ENCODE results near the gene CSNK1D. TPM values are rescaled to one million over a fixed set of nuclear protein-coding genes. Genes with fewer than 3 reads are reported as not detected.

Gene CSNK1D
- total and polyA plus RNA-seq, 10 of the 15 experiments (the other 5 are each of a cell fraction or from before 2014, with no cell fraction given), result 5.7 to 105 (median 58.1) TPM

DNA sequence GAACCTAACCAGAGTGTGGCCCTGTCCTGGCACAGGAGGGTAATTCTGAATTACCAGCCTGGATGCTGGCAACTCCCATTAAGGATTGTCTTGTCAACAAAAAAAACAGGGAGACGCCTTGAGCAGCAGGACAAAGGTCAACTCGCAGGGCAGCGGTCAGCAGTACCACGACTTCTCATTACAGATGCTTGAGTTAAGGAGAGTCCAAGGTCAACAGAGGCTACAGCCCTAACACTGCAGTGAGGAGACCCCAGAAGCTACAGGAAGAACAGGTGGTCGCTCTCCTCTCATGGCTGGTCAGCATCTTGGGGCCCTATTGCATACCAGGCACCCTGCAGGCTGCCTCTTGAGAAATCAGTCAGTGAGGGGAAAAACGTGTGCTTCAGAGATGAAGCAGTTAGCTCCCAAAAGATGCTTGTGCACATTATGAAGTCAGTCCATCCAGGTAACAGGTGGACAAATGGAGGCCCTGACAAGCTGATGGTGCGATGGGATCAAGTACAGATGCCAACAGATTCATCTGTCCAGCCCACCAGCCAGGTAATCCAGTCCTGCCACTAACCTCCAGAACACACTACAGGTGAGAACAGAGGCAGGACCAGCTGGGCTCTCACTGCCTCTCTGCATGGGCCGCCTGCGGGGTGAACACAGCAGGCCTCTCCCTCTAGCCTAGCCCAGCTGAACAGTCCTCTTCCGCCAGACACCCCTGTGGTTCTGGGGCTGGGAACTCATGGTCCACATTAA, 4.2 kb downstream of the CSNK1D start (continued):
- TF ChIP-seq, protein P1, sequence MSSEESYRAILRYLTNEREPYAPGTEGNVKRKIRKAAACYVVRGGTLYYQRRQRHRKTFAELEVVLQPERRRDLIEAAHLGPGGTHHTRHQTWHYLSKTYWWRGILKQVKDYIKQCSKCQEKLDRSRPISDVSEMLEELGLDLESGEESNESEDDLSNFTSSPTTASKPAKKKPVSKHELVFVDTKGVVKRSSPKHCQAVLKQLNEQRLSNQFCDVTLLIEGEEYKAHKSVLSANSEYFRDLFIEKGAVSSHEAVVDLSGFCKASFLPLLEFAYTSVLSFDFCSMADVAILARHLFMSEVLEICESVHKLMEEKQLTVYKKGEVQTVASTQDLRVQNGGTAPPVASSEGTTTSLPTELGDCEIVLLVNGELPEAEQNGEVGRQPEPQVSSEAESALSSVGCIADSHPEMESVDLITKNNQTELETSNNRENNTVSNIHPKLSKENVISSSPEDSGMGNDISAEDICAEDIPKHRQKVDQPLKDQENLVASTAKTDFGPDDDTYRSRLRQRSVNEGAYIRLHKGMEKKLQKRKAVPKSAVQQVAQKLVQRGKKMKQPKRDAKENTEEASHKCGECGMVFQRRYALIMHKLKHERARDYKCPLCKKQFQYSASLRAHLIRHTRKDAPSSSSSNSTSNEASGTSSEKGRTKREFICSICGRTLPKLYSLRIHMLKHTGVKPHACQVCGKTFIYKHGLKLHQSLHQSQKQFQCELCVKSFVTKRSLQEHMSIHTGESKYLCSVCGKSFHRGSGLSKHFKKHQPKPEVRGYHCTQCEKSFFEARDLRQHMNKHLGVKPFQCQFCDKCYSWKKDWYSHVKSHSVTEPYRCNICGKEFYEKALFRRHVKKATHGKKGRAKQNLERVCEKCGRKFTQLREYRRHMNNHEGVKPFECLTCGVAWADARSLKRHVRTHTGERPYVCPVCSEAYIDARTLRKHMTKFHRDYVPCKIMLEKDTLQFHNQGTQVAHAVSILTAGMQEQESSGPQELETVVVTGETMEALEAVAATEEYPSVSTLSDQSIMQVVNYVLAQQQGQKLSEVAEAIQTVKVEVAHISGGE (CRISPR knock-in tag; IDR thresholded peaks at IDR 0.05), result no peak
- TF ChIP-seq POLR2AphosphoS5 (IDR thresholded peaks at IDR 0.05; ENCODE audit: low read length), result peak; percentile 51
- peak; percentile 17; the same call in 1 of the 2 replicates for TF ChIP-seq POLR2A (IDR thresholded peaks at IDR 0.05; ENCODE audit: low read depth, low read length)
- TF ChIP-seq, protein P2, sequence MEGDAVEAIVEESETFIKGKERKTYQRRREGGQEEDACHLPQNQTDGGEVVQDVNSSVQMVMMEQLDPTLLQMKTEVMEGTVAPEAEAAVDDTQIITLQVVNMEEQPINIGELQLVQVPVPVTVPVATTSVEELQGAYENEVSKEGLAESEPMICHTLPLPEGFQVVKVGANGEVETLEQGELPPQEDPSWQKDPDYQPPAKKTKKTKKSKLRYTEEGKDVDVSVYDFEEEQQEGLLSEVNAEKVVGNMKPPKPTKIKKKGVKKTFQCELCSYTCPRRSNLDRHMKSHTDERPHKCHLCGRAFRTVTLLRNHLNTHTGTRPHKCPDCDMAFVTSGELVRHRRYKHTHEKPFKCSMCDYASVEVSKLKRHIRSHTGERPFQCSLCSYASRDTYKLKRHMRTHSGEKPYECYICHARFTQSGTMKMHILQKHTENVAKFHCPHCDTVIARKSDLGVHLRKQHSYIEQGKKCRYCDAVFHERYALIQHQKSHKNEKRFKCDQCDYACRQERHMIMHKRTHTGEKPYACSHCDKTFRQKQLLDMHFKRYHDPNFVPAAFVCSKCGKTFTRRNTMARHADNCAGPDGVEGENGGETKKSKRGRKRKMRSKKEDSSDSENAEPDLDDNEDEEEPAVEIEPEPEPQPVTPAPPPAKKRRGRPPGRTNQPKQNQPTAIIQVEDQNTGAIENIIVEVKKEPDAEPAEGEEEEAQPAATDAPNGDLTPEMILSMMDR (IDR thresholded peaks at IDR 0.05 in 2 of 3, conservative IDR thresholded peaks at IDR 0.05 in 1 of 3; ENCODE audit: control insufficient read depth in 2 of 3, extremely low read depth in 1 of 3, insufficient read depth in 1 of 3, low read depth in 3 of 3, low read length in 3 of 3), result no peak
- TF ChIP-seq, protein P3, sequence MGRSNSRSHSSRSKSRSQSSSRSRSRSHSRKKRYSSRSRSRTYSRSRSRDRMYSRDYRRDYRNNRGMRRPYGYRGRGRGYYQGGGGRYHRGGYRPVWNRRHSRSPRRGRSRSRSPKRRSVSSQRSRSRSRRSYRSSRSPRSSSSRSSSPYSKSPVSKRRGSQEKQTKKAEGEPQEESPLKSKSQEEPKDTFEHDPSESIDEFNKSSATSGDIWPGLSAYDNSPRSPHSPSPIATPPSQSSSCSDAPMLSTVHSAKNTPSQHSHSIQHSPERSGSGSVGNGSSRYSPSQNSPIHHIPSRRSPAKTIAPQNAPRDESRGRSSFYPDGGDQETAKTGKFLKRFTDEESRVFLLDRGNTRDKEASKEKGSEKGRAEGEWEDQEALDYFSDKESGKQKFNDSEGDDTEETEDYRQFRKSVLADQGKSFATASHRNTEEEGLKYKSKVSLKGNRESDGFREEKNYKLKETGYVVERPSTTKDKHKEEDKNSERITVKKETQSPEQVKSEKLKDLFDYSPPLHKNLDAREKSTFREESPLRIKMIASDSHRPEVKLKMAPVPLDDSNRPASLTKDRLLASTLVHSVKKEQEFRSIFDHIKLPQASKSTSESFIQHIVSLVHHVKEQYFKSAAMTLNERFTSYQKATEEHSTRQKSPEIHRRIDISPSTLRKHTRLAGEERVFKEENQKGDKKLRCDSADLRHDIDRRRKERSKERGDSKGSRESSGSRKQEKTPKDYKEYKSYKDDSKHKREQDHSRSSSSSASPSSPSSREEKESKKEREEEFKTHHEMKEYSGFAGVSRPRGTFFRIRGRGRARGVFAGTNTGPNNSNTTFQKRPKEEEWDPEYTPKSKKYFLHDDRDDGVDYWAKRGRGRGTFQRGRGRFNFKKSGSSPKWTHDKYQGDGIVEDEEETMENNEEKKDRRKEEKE (IDR thresholded peaks at IDR 0.05), result no peak

All from GM12878 (cell line).